Heart right ventricle (tissue), 16 donors: ENCODE measurements around the gene RFTN1. TPM values are rescaled to one million over a fixed set of nuclear protein-coding genes. Genes with fewer than 3 reads are reported as not detected.

Experiments
- ATAC-seq, 8 donors: fragments of 200-7000 bp; cut with Tn5 transposase; one replicate each; pipeline ENCODE4 v1.9.1; 2020; ENCODE audit warnings: mild to moderate bottlenecking in 8 of 8, moderate library complexity in 8 of 8, moderate number of reproducible peaks in 1 of 8
- DNase-seq, 2 donors: peaks; one replicate each; pipeline ENCODE4 v3.0.0-alpha.2; 2020
- H3K27ac ChIP-seq, 10 donors: fragments of 200-600 bp; sonication (generic) in 2 of 10; one replicate each; pipeline versions ENCODE4 v1.5.0 to v1.8.0; 2020 to 2022; ENCODE audit warnings: mild to moderate bottlenecking in 3 of 10
- H3K27me3 ChIP-seq, 7 donors: fragments of 200-600 bp; one replicate each; pipeline ENCODE4 v1.8.0; 2021 to 2022; ENCODE audit warnings: mild to moderate bottlenecking in 2 of 7
- H3K36me3 ChIP-seq, 9 donors: fragments of 200-600 bp; sonication (generic) in 1 of 9; one replicate each; pipeline versions ENCODE4 v1.5.0 to v1.8.0; 2020 to 2022; ENCODE audit warnings: mild to moderate bottlenecking in 2 of 9
- H3K4me1 ChIP-seq, 9 donors: fragments of 200-600 bp; sonication (generic) in 1 of 9; one replicate each; pipeline versions ENCODE4 v1.5.0 to v1.8.0; 2020 to 2022; ENCODE audit warnings: mild to moderate bottlenecking in 4 of 9
- H3K4me3 ChIP-seq, 10 donors: fragments of 200-600 bp; sonication (generic) in 2 of 10; one replicate each; pipeline versions ENCODE4 v1.5.0 to v1.8.0; 2020 to 2022; ENCODE audit warnings: mild to moderate bottlenecking in 7 of 10, moderate library complexity in 2 of 10
- H3K9me3 ChIP-seq, 11 donors: fragments of 200-600 bp in 10 of 11; sonication (generic) in 2 of 11; one replicate each; pipeline versions ENCODE4 v1.5.0 to v1.8.0; 2013 to 2022; ENCODE audit warnings: mild to moderate bottlenecking in 2 of 11, control low read depth in 1 of 11, moderate library complexity in 1 of 11
- WGBS, 2 donors: extraction: QIAGEN DNeasy Blood & Tissue Kit; methylation state at CpG; one replicate each; pipeline ENCODE4 v1.1.7; 2013; ENCODE audit warnings: inconsistent platforms in 1 of 2; 5-methylcytosine and 5-hydroxymethylcytosine counted together
- intact Hi-C, 10 donors: fragments of 100-400 bp; cut with DNase I; formaldehyde crosslinking; loops; one replicate each; pipeline versions ENCODE4 v1.11.1 to v1.14.2; 2022
- polyA plus RNA-seq, 2 donors: library from polyadenylated mRNA; stranded (reverse); fragments of 200-250 nt; gene quantifications; one replicate each; pipeline ENCODE4 v1.2.3, GENCODE V29; 2013
- total RNA-seq, 10 donors: library from RNA; stranded (reverse); fragmentation: NEBNext Ultra II Directional in 3 of 10; extraction: Animal tissue kit (Norgen Biotek cat#: 25700) in 3 of 10; gene quantifications; one replicate each; pipeline versions ENCODE4 v1.2.1 to v1.2.4, GENCODE V29; 2021 to 2023
- TF ChIP-seq, protein P1 (sequence below), 9 donors: fragments of 200-600 bp; sonication (generic) in 2 of 9; IDR thresholded peaks; one replicate each; pipeline versions ENCODE4 v1.5.0 to v1.8.0; 2021 to 2022; ENCODE audit warnings: antibody characterized with exemption in 9 of 9, mild to moderate bottlenecking in 5 of 9, moderate library complexity in 1 of 9
- donor health status: Arrhythmogenic right ventricular cardiomyopathy.
- donor health status: ischemic (EF 13 %, LVEDD 7.1; RV severe dilation, severe dysfunction).
- donor health status: healthy with polysubstance abuse.
- donor health status: DM: no; HTN: yes; CAD: no.
- donor health status: DM: no; HTN: no; CAD: no.
- donor health status: ischemic (EF 25% LVEDD 6.9; RV normal size, moderate dysfunction).
- donor health status: ischemic (EF 25% LVEDD 5.7; RV mildly dilated, moderate dysfunction).
- donor health status: healthy.
- donor health status: DM: yes; HTN: yes; CAD: no.
- donor health status: Ischemic cardiomyopathy.
- donor health status: ischemic (EF 35%, LVEDD 5.7; RV mildly dilated, moderate dysfunction).
- donor health status: nonischemic (EF 11% LVEDD 7.7; RV severe dilation, severe dysfunction).
- donor health status: DM: yes; HTN: yes; CAD: no.
- donor health status: PGD.
- donor health status: ischemic (EF 29% LVEDD 5.4; RV normal size, mild dysfunction).
- donor health status: nonischemic (EF 23%, LVEDD 6.1; RV moderate dilation, normal function).

The RFTN1 gene
- total and polyA plus RNA-seq, 12 donors = 17.4 to 32.2 (median 24.0) TPM

DNA sequence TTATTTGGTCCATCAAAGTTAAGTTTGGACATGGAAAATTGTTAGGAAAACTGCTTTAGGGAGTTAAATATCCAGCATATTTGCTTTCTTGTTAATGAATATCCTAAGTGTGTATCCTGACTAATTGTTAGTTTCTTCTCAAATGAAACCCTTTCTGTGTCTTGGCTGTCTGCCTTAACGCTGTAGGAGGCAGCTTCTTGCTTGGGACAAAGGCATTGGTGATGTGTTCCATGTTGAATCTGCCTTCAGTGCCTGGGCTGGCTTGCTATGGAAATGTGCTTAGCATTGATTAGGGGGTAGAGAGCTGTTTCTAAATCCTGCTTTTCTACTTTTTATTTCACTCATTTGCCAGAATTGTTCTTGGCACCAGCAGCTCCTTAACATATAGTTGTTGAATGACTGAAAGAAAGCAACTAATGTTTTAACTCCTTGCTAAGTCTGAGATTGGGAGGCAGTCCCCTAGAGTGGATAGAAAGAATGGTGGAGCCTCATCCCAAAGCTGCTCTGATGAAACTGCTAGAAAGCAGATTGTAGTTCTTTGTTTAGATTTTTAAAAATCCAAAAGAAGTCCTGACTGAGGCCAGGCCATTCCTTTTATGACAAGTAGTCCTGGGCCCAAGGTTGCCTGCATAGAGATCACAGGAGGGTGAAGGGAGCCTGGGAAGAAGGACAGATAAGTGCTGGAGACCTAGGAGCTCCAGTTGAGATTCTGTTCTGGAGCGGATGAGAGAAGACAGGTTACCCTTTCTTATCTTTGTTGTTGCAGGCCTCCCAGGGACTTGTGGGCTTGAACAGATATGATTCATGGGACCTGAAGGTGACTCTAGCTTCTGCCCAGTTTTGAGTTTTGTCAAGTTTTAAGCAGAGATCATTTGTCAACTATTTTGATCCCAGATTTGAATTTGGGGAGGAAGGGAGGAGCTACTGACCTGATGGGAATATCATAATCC lies 209.2 kb downstream of the RFTN1 start:
- no peak for ATAC-seq
- Histone ChIP-seq H3K27me3 (no peaks in the 10 kb centered on the region), H3K27ac (peak overlapping the region in 1 of 10 donors; percentile 48), H3K4me1 (peaks cover 0 to 26% (median 0%) of the 10 kb centered on the region in 9 donors), H3K36me3 (peaks cover 0 to 64% (median 10%) of the 10 kb centered on the region in 9 donors), H3K4me3 (no peak overlapping the region), H3K9me3 (no peaks in the 10 kb centered on the region)
- DNase-seq = no peak
- 91 to 93% methylated on average over 2 of the region's 2 CpGs for WGBS, 2 donors
- intact Hi-C loops = no loop called here
- TF ChIP-seq, protein P1, sequence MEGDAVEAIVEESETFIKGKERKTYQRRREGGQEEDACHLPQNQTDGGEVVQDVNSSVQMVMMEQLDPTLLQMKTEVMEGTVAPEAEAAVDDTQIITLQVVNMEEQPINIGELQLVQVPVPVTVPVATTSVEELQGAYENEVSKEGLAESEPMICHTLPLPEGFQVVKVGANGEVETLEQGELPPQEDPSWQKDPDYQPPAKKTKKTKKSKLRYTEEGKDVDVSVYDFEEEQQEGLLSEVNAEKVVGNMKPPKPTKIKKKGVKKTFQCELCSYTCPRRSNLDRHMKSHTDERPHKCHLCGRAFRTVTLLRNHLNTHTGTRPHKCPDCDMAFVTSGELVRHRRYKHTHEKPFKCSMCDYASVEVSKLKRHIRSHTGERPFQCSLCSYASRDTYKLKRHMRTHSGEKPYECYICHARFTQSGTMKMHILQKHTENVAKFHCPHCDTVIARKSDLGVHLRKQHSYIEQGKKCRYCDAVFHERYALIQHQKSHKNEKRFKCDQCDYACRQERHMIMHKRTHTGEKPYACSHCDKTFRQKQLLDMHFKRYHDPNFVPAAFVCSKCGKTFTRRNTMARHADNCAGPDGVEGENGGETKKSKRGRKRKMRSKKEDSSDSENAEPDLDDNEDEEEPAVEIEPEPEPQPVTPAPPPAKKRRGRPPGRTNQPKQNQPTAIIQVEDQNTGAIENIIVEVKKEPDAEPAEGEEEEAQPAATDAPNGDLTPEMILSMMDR (IDR thresholded peaks at IDR 0.05) = no peak

DNA sequence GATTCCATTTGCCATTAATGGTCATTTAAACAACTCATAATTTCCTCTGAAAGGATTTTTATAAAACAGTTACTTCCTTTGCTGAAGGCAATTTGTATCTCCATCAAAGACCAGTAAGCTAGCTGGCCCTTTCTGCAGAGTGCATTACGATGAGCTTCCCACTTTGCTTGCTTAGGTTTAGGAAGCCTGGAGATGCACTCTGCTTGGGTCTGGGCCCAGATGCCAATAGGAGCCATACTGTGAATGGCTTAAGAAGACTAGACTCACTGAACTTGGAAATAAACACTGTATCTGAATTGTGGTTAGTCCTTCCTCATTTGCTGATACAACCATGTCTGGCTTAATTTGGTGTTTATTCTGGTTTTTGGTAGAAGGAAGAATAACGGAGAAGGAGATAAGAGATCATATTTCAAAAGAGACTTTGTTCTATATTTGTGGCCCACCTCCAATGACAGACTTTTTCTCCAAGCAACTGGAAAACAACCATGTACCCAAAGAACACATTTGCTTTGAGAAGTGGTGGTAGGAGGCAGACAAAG lies 210.4 kb downstream of the RFTN1 start:
- no peak for DNase-seq
- no peak for ATAC-seq
- H3K4me1 ChIP-seq = peaks cover 0 to 38% (median 12%) of the 10 kb centered on the region in 9 donors
- peak overlapping the region in 1 of 10 donors; percentile 77 for H3K27ac ChIP-seq
- H3K9me3 ChIP-seq = no peaks in the 10 kb centered on the region
- intact Hi-C loops = no loop called here
- 78 to 85% methylated on average over 2 of the region's 2 CpGs for WGBS, 2 donors
- H3K4me3 ChIP-seq = no peak overlapping the region
- H3K27me3 ChIP-seq = no peaks in the 10 kb centered on the region
- H3K36me3 ChIP-seq = peaks cover 0 to 60% (median 10%) of the 10 kb centered on the region in 9 donors
- TF ChIP-seq, protein P1 (IDR thresholded peaks at IDR 0.05) = no peak

DNA sequence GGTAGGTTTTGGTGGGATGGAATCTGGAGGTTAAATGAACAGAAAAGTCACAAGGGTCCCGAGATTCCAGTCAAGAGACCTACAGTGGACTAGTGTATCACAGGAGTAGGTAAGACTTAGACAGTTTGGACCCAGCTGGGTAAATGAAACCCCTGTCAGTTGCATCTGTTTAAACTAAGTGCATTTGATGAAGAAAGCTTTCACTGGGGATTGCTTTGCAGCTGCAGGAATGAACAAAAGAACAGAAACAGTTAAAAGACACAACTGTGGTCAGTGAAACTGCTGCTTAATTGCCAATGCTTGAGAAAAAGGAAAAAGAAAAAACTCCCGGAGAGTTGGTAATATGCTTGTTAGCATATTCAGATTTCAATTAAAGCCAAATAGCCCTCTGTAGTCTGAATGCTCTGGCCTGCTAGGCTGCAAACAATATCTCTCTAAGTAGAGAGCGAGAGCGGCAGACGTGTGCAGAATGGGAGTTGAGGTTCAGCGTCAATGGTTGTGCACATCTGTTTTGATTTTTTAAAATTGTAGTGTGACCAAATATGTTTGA lies 211.3 kb downstream of the RFTN1 start:
- no peaks in the 10 kb centered on the region for H3K27me3 ChIP-seq
- peaks cover 0 to 41% (median 12%) of the 10 kb centered on the region in 9 donors for H3K4me1 ChIP-seq
- peak overlapping the region in 1 of 10 donors; percentile 77 for H3K27ac ChIP-seq
- DNase-seq (no peak), ATAC-seq (no peak)
- peaks cover 0 to under 1% (median 0%) of the 10 kb centered on the region in 11 donors for H3K9me3 ChIP-seq
- intact Hi-C loops = no loop called here
- peak overlapping the region in 1 of 10 donors; percentile 14 for H3K4me3 ChIP-seq
- TF ChIP-seq, protein P1 (IDR thresholded peaks at IDR 0.05) = no peak
- 83 to 87% methylated on average over 6 of the region's 6 CpGs for WGBS, 2 donors
- peaks cover 0 to 67% (median 10%) of the 10 kb centered on the region in 9 donors for H3K36me3 ChIP-seq

DNA sequence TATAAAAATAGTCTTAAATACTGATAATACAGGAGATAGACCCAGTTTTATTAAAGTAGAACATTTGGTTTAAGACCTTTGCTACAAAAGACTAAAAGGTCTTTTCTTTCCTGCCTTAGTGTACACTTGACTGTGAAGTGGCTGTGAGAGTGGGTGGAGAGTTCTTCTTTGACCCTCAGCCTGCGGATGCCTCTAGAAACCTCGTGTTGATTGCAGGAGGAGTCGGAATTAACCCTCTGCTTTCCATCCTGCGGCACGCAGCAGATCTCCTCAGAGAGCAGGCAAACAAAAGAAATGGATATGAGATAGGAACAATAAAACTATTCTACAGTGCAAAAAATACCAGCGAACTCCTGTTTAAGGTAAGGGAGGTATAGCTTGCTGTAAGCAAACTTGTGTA lies 212.0 kb downstream of the RFTN1 start:
- Histone ChIP-seq H3K9me3 (peaks cover 0 to 3% (median 0%) of the 10 kb centered on the region in 11 donors), H3K27me3 (no peaks in the 10 kb centered on the region), H3K4me1 (peaks cover 0 to 41% (median 12%) of the 10 kb centered on the region in 9 donors), H3K36me3 (peaks cover 0 to 68% (median 10%) of the 10 kb centered on the region in 9 donors), H3K4me3 (peak overlapping the region in 1 of 10 donors; percentile 14), H3K27ac (peak overlapping the region in 1 of 10 donors; percentile 77)
- ATAC-seq (no peak), DNase-seq (no peak)
- TF ChIP-seq, protein P1 (IDR thresholded peaks at IDR 0.05) = no peak
- intact Hi-C loops = no loop called here
- 51 to 52% methylated on average over 6 of the region's 6 CpGs for WGBS, 2 donors
